Stimulated activated naive CD8-positive, alpha-beta T cell treated with anti-CD3 and anti-CD28 coated beads, Interleukin-15, Interleukin-2, amounts not matched to agents 100 ng/mL and 50 ng/mL, for 24 hours (primary cell): Measurements from ENCODE around the gene ADGRD1.

ENCODE experiments used
- H3K27ac Mint-ChIP-seq: one replicate; pipeline ENCODE4 v1.8.0; 2021; ENCODE audit warnings: mild to moderate bottlenecking, mixed read lengths
- H3K27me3 Mint-ChIP-seq: one replicate; pipeline ENCODE4 v1.8.0; 2021; ENCODE audit warnings: mixed read lengths
- H3K36me3 Mint-ChIP-seq: one replicate; pipeline ENCODE4 v1.8.0; 2021; ENCODE audit warnings: low read depth, mixed read lengths
- H3K4me1 Mint-ChIP-seq: one replicate; pipeline ENCODE4 v1.8.0; 2021; ENCODE audit warnings: low read depth, mixed read lengths
- H3K4me3 Mint-ChIP-seq: one replicate; pipeline ENCODE4 v1.8.0; 2021; ENCODE audit warnings: mild to moderate bottlenecking, mixed read lengths
- H3K9me3 Mint-ChIP-seq: one replicate; pipeline ENCODE4 v1.8.0; 2021; ENCODE audit warnings: mixed read lengths

The ADGRD1 gene

DNA sequence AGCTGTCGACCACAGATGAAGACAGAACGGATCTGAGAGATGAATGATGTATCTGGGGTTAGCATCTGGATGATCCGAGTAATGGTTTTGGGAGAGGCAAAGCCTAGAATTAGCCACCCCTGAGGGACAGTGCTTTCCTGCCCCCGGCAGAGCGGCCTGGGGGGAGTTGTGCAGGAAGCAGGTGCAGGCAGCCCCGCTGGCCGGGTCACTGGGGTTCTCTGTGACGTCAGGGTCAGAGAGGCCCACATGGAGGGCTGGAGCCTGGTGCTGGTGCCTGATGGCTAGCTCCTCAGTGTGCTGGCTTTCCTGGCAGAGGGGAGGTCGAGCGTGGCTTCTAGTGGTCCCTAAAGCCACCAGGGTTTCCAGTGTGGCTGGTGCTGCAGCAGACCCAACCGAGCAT, 70.3 kb downstream of the ADGRD1 start:
- Mint-ChIP-seq H3K27me3 (no peaks in the 10 kb centered on the region), H3K27ac (no peak overlapping the region), H3K4me3 (no peak overlapping the region), H3K4me1 (no peaks in the 10 kb centered on the region), H3K36me3 (no peaks in the 10 kb centered on the region), H3K9me3 (no peaks in the 10 kb centered on the region)

DNA sequence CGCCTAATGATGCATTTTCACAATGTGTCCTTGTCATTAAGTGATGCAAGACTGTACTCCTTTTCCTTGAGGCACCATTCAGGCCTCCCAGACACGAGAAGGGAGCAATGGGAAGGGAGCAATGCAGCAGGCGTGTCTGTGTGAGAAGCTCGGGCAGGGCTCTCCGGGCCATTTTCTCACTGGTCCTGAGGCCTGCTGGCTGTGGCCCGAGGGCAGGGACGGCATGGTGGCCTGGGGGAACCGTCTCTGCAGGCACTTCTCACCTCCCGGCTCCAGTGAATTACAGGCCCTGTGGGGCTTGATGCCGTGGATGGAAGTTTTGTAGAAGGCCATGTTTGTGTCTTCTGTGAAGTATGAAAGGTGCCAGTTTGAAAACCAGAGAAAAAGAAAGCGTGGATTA, 71.0 kb downstream of the ADGRD1 start:
- Mint-ChIP-seq H3K27ac (no peak overlapping the region), H3K4me3 (no peak overlapping the region), H3K9me3 (no peaks in the 10 kb centered on the region), H3K36me3 (no peaks in the 10 kb centered on the region), H3K4me1 (no peaks in the 10 kb centered on the region), H3K27me3 (no peaks in the 10 kb centered on the region)

DNA sequence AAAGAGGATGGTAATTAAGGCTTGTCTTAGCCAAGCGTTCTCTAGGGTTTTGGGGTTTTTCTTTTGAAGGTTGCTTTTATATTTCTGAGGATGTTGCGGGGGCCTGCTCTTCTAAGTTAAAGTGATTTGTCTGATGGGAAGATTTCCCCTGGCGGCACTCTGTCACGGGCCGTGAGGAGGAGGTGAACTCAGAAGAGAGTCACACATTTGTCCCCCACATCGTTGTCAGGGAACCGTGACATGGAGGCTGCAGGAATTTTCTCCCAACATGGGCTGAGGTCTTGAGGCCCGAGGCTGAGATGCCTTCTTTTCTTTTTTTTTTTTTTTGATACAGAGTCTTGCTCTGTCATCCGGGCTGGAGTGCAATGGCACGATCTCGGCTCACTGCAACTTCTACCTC, 71.5 kb downstream of the ADGRD1 start:
- Mint-ChIP-seq H3K9me3 (no peaks in the 10 kb centered on the region), H3K36me3 (no peaks in the 10 kb centered on the region)

GRCh38 chr12:131025939-131026702, 72.4 kb downstream of the ADGRD1 start:
- Mint-ChIP-seq H3K4me3 (no peak overlapping the region), H3K27ac (no peak overlapping the region), H3K9me3 (no peaks in the 10 kb centered on the region), H3K4me1 (no peaks in the 10 kb centered on the region), H3K36me3 (no peaks in the 10 kb centered on the region), H3K27me3 (no peaks in the 10 kb centered on the region)

More for the DNA sequence above, 71.5 kb downstream of the ADGRD1 start:
- Mint-ChIP-seq H3K4me1 (no peaks in the 10 kb centered on the region), H3K4me3 (no peak overlapping the region), H3K27me3 (no peaks in the 10 kb centered on the region), H3K27ac (no peak overlapping the region)

- no peaks in the 10 kb centered on the region for H3K4me1 Mint-ChIP-seq
- H3K36me3 Mint-ChIP-seq = no peaks in the 10 kb centered on the region
- no peaks in the 10 kb centered on the region for H3K27me3 Mint-ChIP-seq
- H3K27ac Mint-ChIP-seq = no peak overlapping the region
- H3K4me3 Mint-ChIP-seq = no peak overlapping the region
- H3K9me3 Mint-ChIP-seq = no peaks in the 10 kb centered on the region
Measured at GRCh38 chr12:131026754-131027153, 73.0 kb downstream of the ADGRD1 start.

- H3K27me3 Mint-ChIP-seq = peaks cover 4% of the 10 kb centered on the region
- no peak overlapping the region for H3K4me3 Mint-ChIP-seq
- H3K27ac Mint-ChIP-seq = no peak overlapping the region
- H3K4me1 Mint-ChIP-seq = no peaks in the 10 kb centered on the region
- H3K36me3 Mint-ChIP-seq = no peaks in the 10 kb centered on the region
- no peaks in the 10 kb centered on the region for H3K9me3 Mint-ChIP-seq
Measured at GRCh38 chr12:131027264-131027663, 73.6 kb downstream of the ADGRD1 start.

- no peaks in the 10 kb centered on the region for H3K36me3 Mint-ChIP-seq
- H3K27ac Mint-ChIP-seq = no peak overlapping the region
Measured at GRCh38 chr12:131027876-131028586, 74.3 kb downstream of the ADGRD1 start.

DNA sequence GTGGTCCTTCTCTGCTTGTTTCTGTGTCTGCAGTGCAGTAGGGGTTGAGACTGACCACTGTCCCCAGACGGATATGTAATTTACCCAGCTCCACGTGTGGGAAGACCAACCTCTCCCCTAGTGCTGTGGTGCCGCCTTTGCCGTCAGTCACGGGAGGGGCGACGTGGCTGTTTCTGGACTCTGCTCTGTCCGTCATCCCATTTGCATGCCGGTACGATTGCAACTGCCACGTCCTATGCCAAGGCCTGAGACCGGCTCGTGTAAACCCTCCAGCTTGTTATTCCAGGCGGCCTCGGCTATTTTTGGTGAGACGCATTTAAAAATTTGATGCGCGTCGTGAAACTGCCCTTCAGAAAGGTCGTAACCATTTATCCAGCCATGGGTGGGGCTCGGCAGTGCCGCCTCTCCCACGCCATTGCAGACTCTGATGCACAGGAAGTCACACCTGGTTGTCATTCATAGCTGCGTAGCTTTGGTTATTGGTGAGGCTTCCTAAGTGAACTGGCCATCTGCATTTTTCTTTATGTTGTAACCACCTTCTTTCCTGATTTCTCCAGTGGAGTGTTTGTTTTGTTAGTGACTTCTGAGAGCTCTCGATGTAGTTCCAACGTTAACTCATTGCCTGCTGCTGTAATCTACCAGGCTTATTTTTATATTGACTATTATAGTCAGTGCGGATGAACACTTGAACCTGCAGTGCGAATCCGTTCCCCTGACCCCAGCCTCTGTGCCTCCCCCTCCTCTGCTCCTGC, 75.1 kb downstream of the ADGRD1 start:
- Mint-ChIP-seq H3K9me3 (no peaks in the 10 kb centered on the region), H3K27ac (no peak overlapping the region), H3K4me3 (no peak overlapping the region), H3K27me3 (peaks cover 6% of the 10 kb centered on the region), H3K36me3 (no peaks in the 10 kb centered on the region), H3K4me1 (no peaks in the 10 kb centered on the region)

More at GRCh38 chr12:131027876-131028586, 74.3 kb downstream of the ADGRD1 start:
- H3K4me1 Mint-ChIP-seq = no peaks in the 10 kb centered on the region
- H3K27me3 Mint-ChIP-seq = peaks cover 6% of the 10 kb centered on the region
- H3K9me3 Mint-ChIP-seq = no peaks in the 10 kb centered on the region
- no peak overlapping the region for H3K4me3 Mint-ChIP-seq

- Mint-ChIP-seq H3K27ac (no peak overlapping the region), H3K27me3 (peaks cover 6% of the 10 kb centered on the region), H3K9me3 (no peaks in the 10 kb centered on the region), H3K4me3 (no peak overlapping the region), H3K4me1 (no peaks in the 10 kb centered on the region), H3K36me3 (no peaks in the 10 kb centered on the region)
Measured at GRCh38 chr12:131030472-131031328, 77.0 kb downstream of the ADGRD1 start.

- Mint-ChIP-seq H3K4me3 (no peak overlapping the region), H3K9me3 (no peaks in the 10 kb centered on the region), H3K27ac (no peak overlapping the region), H3K36me3 (no peaks in the 10 kb centered on the region), H3K4me1 (no peaks in the 10 kb centered on the region), H3K27me3 (peaks cover 6% of the 10 kb centered on the region)
Measured at GRCh38 chr12:131032082-131032750, 78.5 kb downstream of the ADGRD1 start.

DNA sequence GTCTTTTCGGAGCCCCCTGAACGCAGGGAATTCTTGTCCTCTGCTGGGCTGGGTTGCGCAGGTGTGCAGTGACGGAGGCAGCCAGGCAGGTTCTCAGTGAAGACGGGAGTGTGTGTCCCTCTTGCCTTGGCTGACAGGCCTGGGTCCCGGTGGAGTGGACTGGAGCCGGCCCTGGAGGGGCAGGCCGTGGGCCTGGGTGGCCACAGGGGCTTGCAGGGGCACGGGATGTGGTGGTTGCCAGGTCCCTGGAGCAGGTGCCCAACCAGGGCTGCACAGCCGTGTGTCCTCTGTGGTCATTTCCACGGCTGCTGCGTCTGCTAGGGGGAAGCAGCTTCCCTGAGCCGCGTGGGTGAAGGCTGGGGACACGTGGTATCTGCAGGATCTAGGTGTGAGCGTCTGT, 79.8 kb downstream of the ADGRD1 start:
- Mint-ChIP-seq H3K36me3 (no peaks in the 10 kb centered on the region), H3K4me3 (no peak overlapping the region), H3K27ac (no peak overlapping the region), H3K4me1 (no peaks in the 10 kb centered on the region), H3K9me3 (peaks cover 3% of the 10 kb centered on the region), H3K27me3 (peaks cover 6% of the 10 kb centered on the region)

- Mint-ChIP-seq H3K4me1 (no peaks in the 10 kb centered on the region), H3K27ac (no peak overlapping the region), H3K9me3 (peaks cover 3% of the 10 kb centered on the region), H3K36me3 (no peaks in the 10 kb centered on the region), H3K4me3 (no peak overlapping the region), H3K27me3 (peaks cover 6% of the 10 kb centered on the region)
Measured at GRCh38 chr12:131033886-131034482, 80.3 kb downstream of the ADGRD1 start.

DNA sequence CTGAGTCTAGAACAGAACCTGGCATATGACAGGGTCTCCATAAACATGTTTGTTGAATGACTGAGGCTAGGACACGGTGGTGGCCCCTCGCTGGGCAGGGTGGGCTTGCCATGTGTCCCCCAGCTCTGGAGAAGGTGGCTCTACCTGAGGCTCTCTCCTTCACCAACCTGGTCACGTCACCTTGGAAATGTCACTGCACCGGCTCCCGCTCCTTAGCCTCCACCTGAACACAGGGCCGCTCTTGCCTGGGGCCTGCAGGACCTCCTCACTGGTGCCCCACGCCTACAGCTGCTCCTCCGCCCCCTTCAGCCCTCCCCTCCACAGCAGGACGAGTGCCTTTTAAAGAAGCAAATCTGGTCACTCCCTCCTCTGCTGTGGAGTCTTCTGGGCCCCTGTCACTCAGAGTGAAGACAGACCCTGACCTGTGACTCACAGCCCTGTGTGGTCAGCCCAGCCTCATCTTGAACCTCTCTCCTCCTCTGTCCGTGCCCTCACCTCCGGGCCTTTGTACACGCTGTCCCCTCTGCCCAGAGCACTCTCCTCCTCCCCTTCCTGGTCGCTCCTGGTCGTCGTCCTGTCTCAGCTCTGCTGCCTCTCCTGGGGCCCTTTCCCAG, 81.0 kb downstream of the ADGRD1 start:
- Mint-ChIP-seq H3K4me1 (no peaks in the 10 kb centered on the region), H3K4me3 (no peak overlapping the region), H3K9me3 (peaks cover 3% of the 10 kb centered on the region), H3K27me3 (peaks cover 6% of the 10 kb centered on the region), H3K36me3 (no peaks in the 10 kb centered on the region), H3K27ac (no peak overlapping the region)
